Neural cell (in vitro differentiated cells): Measurements from ENCODE around the gene SPRING1. TPM values are rescaled to one million over a fixed set of nuclear protein-coding genes. Genes with fewer than 3 reads are reported as not detected.

Experiments
- H2AFZ ChIP-seq: fragments of 200-600, 300-800 bp; sonication (generic), shearing (Covaris generic); 2 replicates; pipeline ENCODE4 v1.6.0; 2014; ENCODE audit warnings: low read depth, mild to moderate bottlenecking, antibody characterized with exemption, low read length, moderate library complexity
- H3F3A ChIP-seq: fragments of 200-600 bp; shearing (Covaris generic); 2 replicates; pipeline ENCODE4 v1.6.1; 2016; ENCODE audit warnings: mild to moderate bottlenecking, moderate library complexity, mixed read lengths, antibody characterized with exemption, low read length; ENCODE audit not compliant: insufficient read depth, poor library complexity, severe bottlenecking
- H3K27ac ChIP-seq: fragments of 200-600, 300-800 bp; sonication (generic), shearing (Covaris generic); 2 replicates; pipeline ENCODE4 v1.5.1; 2014; ENCODE audit warnings: mild to moderate bottlenecking, low read length, moderate library complexity
- H3K27me3 ChIP-seq: fragments of 300-800, 200-600 bp; sonication (generic), shearing (Covaris generic); 2 replicates; pipeline ENCODE4 v1.6.0; 2014; ENCODE audit warnings: mild to moderate bottlenecking, low read depth, low read length, moderate library complexity; ENCODE audit not compliant: insufficient read depth
- H3K36me3 ChIP-seq: fragments of 300-800, 200-600 bp; sonication (generic), shearing (Covaris generic); 2 replicates; pipeline ENCODE4 v1.5.1; 2014; ENCODE audit warnings: mild to moderate bottlenecking, antibody characterized with exemption, low read length, moderate library complexity; ENCODE audit not compliant: insufficient read depth
- H3K4me2 ChIP-seq: fragments of 300-800, 200-600 bp; sonication (generic), shearing (Covaris generic); 2 replicates; pipeline ENCODE4 v1.6.0; 2014; ENCODE audit warnings: mild to moderate bottlenecking, low read length
- H3K4me3 ChIP-seq: fragments of 300-800, 200-600 bp; sonication (generic), shearing (Covaris generic); 2 replicates; pipeline ENCODE4 v1.5.1; 2014; ENCODE audit warnings: mild to moderate bottlenecking, low read length, moderate library complexity
- H3K79me2 ChIP-seq: fragments of 200-600 bp; shearing (Covaris generic); replicated peaks from 2 replicates; pipeline ENCODE4 v1.6.0; 2014; ENCODE audit warnings: mild to moderate bottlenecking, low read length, moderate library complexity; ENCODE audit not compliant: insufficient read depth
- H3K9ac ChIP-seq: fragments of 300-800, 200-600 bp; sonication (generic), shearing (Covaris generic); 2 replicates; pipeline ENCODE4 v1.6.1; 2016; ENCODE audit warnings: mild to moderate bottlenecking, low read length, mixed read lengths
- H3K9me2 ChIP-seq: fragments of 200-600 bp; shearing (Covaris generic); 2 replicates; pipeline ENCODE4 v1.6.1; 2016; ENCODE audit warnings: mild to moderate bottlenecking, low read length, mixed read lengths; ENCODE audit not compliant: insufficient read depth
- H3K9me3 ChIP-seq: fragments of 200-600, 300-800 bp; sonication (generic), shearing (Covaris generic); 2 replicates; pipeline ENCODE4 v1.6.1; 2016; ENCODE audit warnings: mild to moderate bottlenecking, mixed run types, low read length, moderate library complexity, mixed read lengths
- H4K20me1 ChIP-seq: fragments of 200-600 bp; shearing (Covaris generic); 2 replicates; pipeline ENCODE4 v1.6.1; 2016; ENCODE audit warnings: mild to moderate bottlenecking, mixed run types; ENCODE audit not compliant: insufficient read depth
- CTCF ChIP-seq: fragments of 450-650 bp; IDR thresholded peaks from 2 replicates; pipeline ENCODE4 v1.5.1; 2014; ENCODE audit warnings: antibody characterized with exemption, mild to moderate bottlenecking, moderate library complexity; ENCODE audit not compliant: poor library complexity, severe bottlenecking
- EP300 ChIP-seq: fragments of 450-650 bp; conservative IDR thresholded peaks from 2 replicates; pipeline ENCODE4 v1.6.1; 2014; ENCODE audit warnings: antibody characterized with exemption, mild to moderate bottlenecking, moderate library complexity; ENCODE audit not compliant: poor library complexity, severe bottlenecking
- EZH2 ChIP-seq: fragments of 200-600, 300-800 bp; shearing (Covaris generic), sonication (generic); IDR thresholded peaks from 2 replicates; pipeline ENCODE4 v1.6.1; 2014; ENCODE audit warnings: antibody characterized with exemption, low read length, borderline replicate concordance, mild to moderate bottlenecking; ENCODE audit not compliant: insufficient read depth, poor library complexity, severe bottlenecking
- MXI1 ChIP-seq: fragments of 450-650 bp; conservative IDR thresholded peaks from 2 replicates; pipeline ENCODE4 v1.6.1; 2014; ENCODE audit warnings: antibody characterized with exemption, mild to moderate bottlenecking; ENCODE audit not compliant: poor library complexity, severe bottlenecking
- POLR2AphosphoS5 ChIP-seq: IDR thresholded peaks from 2 replicates; pipeline ENCODE4 v1.6.1; 2012
- RAD21 ChIP-seq: fragments of 450-650 bp; conservative IDR thresholded peaks from 2 replicates; pipeline ENCODE4 v1.6.1; 2014; ENCODE audit warnings: antibody characterized with exemption, mild to moderate bottlenecking, moderate library complexity
- SMC3 ChIP-seq: fragments of 450-650 bp; conservative IDR thresholded peaks from 2 replicates; pipeline ENCODE4 v1.6.1; 2014; ENCODE audit warnings: antibody characterized with exemption, mild to moderate bottlenecking, moderate library complexity; ENCODE audit not compliant: poor library complexity
- TAF1 ChIP-seq: IDR thresholded peaks from 2 replicates; pipeline ENCODE4 v1.6.1; 2012; ENCODE audit warnings: low read depth
- polyA plus RNA-seq: library from polyadenylated mRNA; depleted of rRNA; stranded (reverse); fragments of >200 nt; gene quantifications from 2 replicates; pipeline ENCODE4 v1.2.3, GENCODE V29; 2014
- TF ChIP-seq, protein P1 (sequence below): IDR thresholded peaks from 2 replicates; pipeline ENCODE4 v1.6.1; 2012; ENCODE audit warnings: borderline replicate concordance

The SPRING1 gene
- polyA plus RNA-seq, 1 donor from 2014 or later = 48.1 TPM

GRCh38 chr12:116701432-116701831 lies 36.4 kb downstream of the SPRING1 start:
- Histone ChIP-seq H3K9me3 (no peaks in the 10 kb centered on the region), H3K9ac (no peak overlapping the region), H3K4me3 (no peak overlapping the region), H3K27me3 (no peaks in the 10 kb centered on the region), H3K36me3 (no peaks in the 10 kb centered on the region), H3F3A (peaks cover 3% of the 10 kb centered on the region), H4K20me1 (no peaks in the 10 kb centered on the region), H2AFZ (no peak overlapping the region), H3K79me2 (no peaks in the 10 kb centered on the region), H3K27ac (no peak overlapping the region), H3K4me2 (no peak overlapping the region), H3K9me2 (no peaks in the 10 kb centered on the region)
- TF ChIP-seq EZH2 (no peak), SMC3 (no peak), CTCF (no peak)

GRCh38 chr12:116700066-116700465 lies 37.8 kb downstream of the SPRING1 start:
- H3F3A ChIP-seq = peaks cover 3% of the 10 kb centered on the region
- no peaks in the 10 kb centered on the region for H4K20me1 ChIP-seq
- no peak overlapping the region for H3K4me3 ChIP-seq
- H3K36me3 ChIP-seq = no peaks in the 10 kb centered on the region
- no peaks in the 10 kb centered on the region for H3K9me3 ChIP-seq
- H3K9me2 ChIP-seq = no peaks in the 10 kb centered on the region
- H3K79me2 ChIP-seq = no peaks in the 10 kb centered on the region
- H3K27me3 ChIP-seq = no peaks in the 10 kb centered on the region
- H3K4me2 ChIP-seq = no peak overlapping the region
- no peak overlapping the region for H2AFZ ChIP-seq
- no peak overlapping the region for H3K27ac ChIP-seq
- TF ChIP-seq, protein P1, sequence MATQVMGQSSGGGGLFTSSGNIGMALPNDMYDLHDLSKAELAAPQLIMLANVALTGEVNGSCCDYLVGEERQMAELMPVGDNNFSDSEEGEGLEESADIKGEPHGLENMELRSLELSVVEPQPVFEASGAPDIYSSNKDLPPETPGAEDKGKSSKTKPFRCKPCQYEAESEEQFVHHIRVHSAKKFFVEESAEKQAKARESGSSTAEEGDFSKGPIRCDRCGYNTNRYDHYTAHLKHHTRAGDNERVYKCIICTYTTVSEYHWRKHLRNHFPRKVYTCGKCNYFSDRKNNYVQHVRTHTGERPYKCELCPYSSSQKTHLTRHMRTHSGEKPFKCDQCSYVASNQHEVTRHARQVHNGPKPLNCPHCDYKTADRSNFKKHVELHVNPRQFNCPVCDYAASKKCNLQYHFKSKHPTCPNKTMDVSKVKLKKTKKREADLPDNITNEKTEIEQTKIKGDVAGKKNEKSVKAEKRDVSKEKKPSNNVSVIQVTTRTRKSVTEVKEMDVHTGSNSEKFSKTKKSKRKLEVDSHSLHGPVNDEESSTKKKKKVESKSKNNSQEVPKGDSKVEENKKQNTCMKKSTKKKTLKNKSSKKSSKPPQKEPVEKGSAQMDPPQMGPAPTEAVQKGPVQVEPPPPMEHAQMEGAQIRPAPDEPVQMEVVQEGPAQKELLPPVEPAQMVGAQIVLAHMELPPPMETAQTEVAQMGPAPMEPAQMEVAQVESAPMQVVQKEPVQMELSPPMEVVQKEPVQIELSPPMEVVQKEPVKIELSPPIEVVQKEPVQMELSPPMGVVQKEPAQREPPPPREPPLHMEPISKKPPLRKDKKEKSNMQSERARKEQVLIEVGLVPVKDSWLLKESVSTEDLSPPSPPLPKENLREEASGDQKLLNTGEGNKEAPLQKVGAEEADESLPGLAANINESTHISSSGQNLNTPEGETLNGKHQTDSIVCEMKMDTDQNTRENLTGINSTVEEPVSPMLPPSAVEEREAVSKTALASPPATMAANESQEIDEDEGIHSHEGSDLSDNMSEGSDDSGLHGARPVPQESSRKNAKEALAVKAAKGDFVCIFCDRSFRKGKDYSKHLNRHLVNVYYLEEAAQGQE = no peak
- TF ChIP-seq EP300 = no peak
- no peak for TF ChIP-seq TAF1
- TF ChIP-seq RAD21 = no peak
- no peak for TF ChIP-seq MXI1
- TF ChIP-seq POLR2AphosphoS5 = no peak
- TF ChIP-seq EZH2 = no peak
- no peak for TF ChIP-seq CTCF
- TF ChIP-seq SMC3 = no peak
- no peak overlapping the region for H3K9ac ChIP-seq
